Small intestine (tissue), 7 donors: Measurements from ENCODE around the gene MYO10. TPM values are rescaled to one million over a fixed set of nuclear protein-coding genes. Genes with fewer than 3 reads are reported as not detected.

Experiments used
- DNase-seq, 2 donors: peaks; one replicate each; pipeline versions ENCODE4 v3.0.0 to v3.0.0-alpha.2; 2013
- FAIRE-seq: peaks from 2 replicates; lab custom pipeline; 2012; peaks lifted over from hg19 to GRCh38; lab: Jason Lieb, UNC
- H3K27ac ChIP-seq, 3 donors: one replicate each; pipeline ENCODE4 v1.5.1; 2013; ENCODE audit warnings: low read length in 2 of 3, mild to moderate bottlenecking in 2 of 3, control low read depth in 1 of 3, inconsistent platforms in 1 of 3, low read depth in 1 of 3, moderate library complexity in 1 of 3
- H3K27me3 ChIP-seq, 3 donors: one replicate each; pipeline ENCODE4 v1.6.1; 2013; ENCODE audit warnings: low read length in 3 of 3, inconsistent platforms in 1 of 3; ENCODE audit not compliant: control insufficient read depth in 3 of 3, insufficient read depth in 3 of 3
- H3K36me3 ChIP-seq, 3 donors: one replicate each; pipeline ENCODE4 v1.6.1; 2013; ENCODE audit warnings: low read length in 3 of 3, inconsistent platforms in 1 of 3, low read depth in 1 of 3, mild to moderate bottlenecking in 1 of 3, moderate library complexity in 1 of 3; ENCODE audit not compliant: control insufficient read depth in 3 of 3, insufficient read depth in 2 of 3
- H3K4me1 ChIP-seq, 3 donors: one replicate each; pipeline ENCODE4 v1.6.1; 2013; ENCODE audit warnings: low read length in 2 of 3, inconsistent platforms in 1 of 3, low read depth in 1 of 3, mild to moderate bottlenecking in 1 of 3, moderate library complexity in 1 of 3; ENCODE audit not compliant: control insufficient read depth in 3 of 3, insufficient read depth in 2 of 3
- H3K4me3 ChIP-seq, 3 donors: one replicate each; pipeline ENCODE4 v1.5.1; 2013; ENCODE audit warnings: low read length in 3 of 3, control low read depth in 1 of 3, inconsistent platforms in 1 of 3, low read depth in 1 of 3, mild to moderate bottlenecking in 1 of 3, moderate library complexity in 1 of 3
- H3K9me3 ChIP-seq, 2 donors: one replicate each; pipeline ENCODE4 v1.6.1; 2013; ENCODE audit warnings: low read depth in 1 of 2, low read length in 1 of 2; ENCODE audit not compliant: control insufficient read depth in 2 of 2, insufficient read depth in 1 of 2
- WGBS, 3 donors: extraction: QIAGEN DNeasy Blood & Tissue Kit; methylation state at CpG; one replicate each; pipeline ENCODE4 v1.1.7; 2013; 5-methylcytosine and 5-hydroxymethylcytosine counted together
- polyA plus RNA-seq, 4 donors: library from polyadenylated mRNA; stranded (reverse) in 3 of 4; unstranded in 1 of 4; fragments of 200-250 nt in 3 of 4; fragments of 120-200 nt in 1 of 4; gene quantifications; one replicate each; pipeline versions ENCODE4 v1.2.1 to v1.2.3, GENCODE V29; 2013
- donor health status: healthy with polysubstance abuse.
- donor health status: control.
- donor health status: control.
- donor health status: Bipolar disorder and iron deficiency.
- donor health status: healthy.

The MYO10 gene
- polyA plus RNA-seq, 4 donors: 10.3 to 36.5 (median 18.7) TPM

GRCh38 chr5:16819522-16820167, 116.4 kb downstream of the MYO10 start:
- no peaks in the 10 kb centered on the region for H3K27me3 ChIP-seq
- H3K36me3 ChIP-seq: peaks cover 0 to 2% (median 2%) of the 10 kb centered on the region in 3 donors
- no peaks in the 10 kb centered on the region for H3K9me3 ChIP-seq
- DNase-seq: no peak
- no peak for FAIRE-seq
- peaks cover 0 to 4% (median 2%) of the 10 kb centered on the region in 3 donors for H3K4me1 ChIP-seq
- WGBS, 3 donors: 77 to 83% (median 81%) methylated on average over 4 of the region's 4 CpGs
- no peak overlapping the region for H3K27ac ChIP-seq
- H3K4me3 ChIP-seq: no peak overlapping the region

- no peak overlapping the region for H3K27ac ChIP-seq
Measured at GRCh38 chr5:16815432-16815831, 120.7 kb downstream of the MYO10 start.

GRCh38 chr5:16812911-16813310, 123.2 kb downstream of the MYO10 start:
- DNase-seq (peak; percentile 57 to 62), FAIRE-seq (no peak)
- Histone ChIP-seq H3K27ac (no peak overlapping the region), H3K9me3 (no peaks in the 10 kb centered on the region), H3K4me1 (peaks cover 2 to 13% (median 4%) of the 10 kb centered on the region in 3 donors), H3K4me3 (no peak overlapping the region), H3K27me3 (no peaks in the 10 kb centered on the region), H3K36me3 (peaks cover 0 to 9% (median 2%) of the 10 kb centered on the region in 3 donors)
- 33 to 66% (median 37%) methylated on average over 4 of the region's 4 CpGs for WGBS, 3 donors

More at GRCh38 chr5:16815432-16815831, 120.7 kb downstream of the MYO10 start:
- Histone ChIP-seq H3K9me3 (no peaks in the 10 kb centered on the region), H3K36me3 (peaks cover 0 to 10% (median 2%) of the 10 kb centered on the region in 3 donors), H3K4me1 (peaks cover 0 to 13% (median 7%) of the 10 kb centered on the region in 3 donors), H3K27me3 (no peaks in the 10 kb centered on the region), H3K4me3 (no peak overlapping the region)
- WGBS, 3 donors: 31 to 51% (median 46%) methylated on average over 3 of the region's 3 CpGs
- DNase-seq: peak in 1 of 2 donors; percentile 25
- FAIRE-seq: no peak

- Histone ChIP-seq H3K4me3 (no peak overlapping the region), H3K27me3 (no peaks in the 10 kb centered on the region), H3K36me3 (peaks cover 0 to 8% (median 1%) of the 10 kb centered on the region in 3 donors), H3K4me1 (peaks cover 2 to 12% (median 4%) of the 10 kb centered on the region in 3 donors), H3K9me3 (no peaks in the 10 kb centered on the region), H3K27ac (peak overlapping the region in 2 of 3 donors; percentile 3 to 7)
- WGBS, 3 donors: 29 to 47% (median 30%) methylated on average over 3 of the region's 3 CpGs
- peak; percentile 61 to 70 for DNase-seq
- peak; percentile 30 for FAIRE-seq
Measured at GRCh38 chr5:16812448-16812847, 123.6 kb downstream of the MYO10 start.

- WGBS, 3 donors: 74 to 86% (median 85%) methylated on average over 9 of the region's 9 CpGs
- peak overlapping the region in 1 of 3 donors; percentile 7 for H3K27ac ChIP-seq
- H3K9me3 ChIP-seq: no peaks in the 10 kb centered on the region
- no peaks in the 10 kb centered on the region for H3K27me3 ChIP-seq
- peaks cover 0 to 8% (median 0%) of the 10 kb centered on the region in 3 donors for H3K36me3 ChIP-seq
- DNase-seq (no peak), FAIRE-seq (no peak)
- peaks cover 2 to 11% (median 4%) of the 10 kb centered on the region in 3 donors for H3K4me1 ChIP-seq
- no peak overlapping the region for H3K4me3 ChIP-seq
Measured at GRCh38 chr5:16810208-16810854, 125.8 kb downstream of the MYO10 start.

- WGBS, 3 donors: 40 to 52% (median 46%) methylated on average over 12 of the region's 12 CpGs
- H3K36me3 ChIP-seq: peaks cover 0 to 8% (median 0%) of the 10 kb centered on the region in 3 donors
- H3K27me3 ChIP-seq: no peaks in the 10 kb centered on the region
- H3K9me3 ChIP-seq: no peaks in the 10 kb centered on the region
- DNase-seq: peak in 1 of 2 donors; percentile 27
- peak overlapping the region in 1 of 3 donors; percentile 7 for H3K27ac ChIP-seq
- FAIRE-seq: no peak
- no peak overlapping the region for H3K4me3 ChIP-seq
- peaks cover 2 to 11% (median 4%) of the 10 kb centered on the region in 3 donors for H3K4me1 ChIP-seq
Measured at GRCh38 chr5:16809395-16810207, 126.5 kb downstream of the MYO10 start.

GRCh38 chr5:16809010-16809394, 127.1 kb downstream of the MYO10 start:
- H3K36me3 ChIP-seq: peaks cover 0 to 8% (median 0%) of the 10 kb centered on the region in 3 donors
- H3K27ac ChIP-seq: no peak overlapping the region
- WGBS, 3 donors: 85 to 90% (median 87%) methylated on average over 11 of the region's 11 CpGs
- DNase-seq (no peak), FAIRE-seq (no peak)
- H3K9me3 ChIP-seq: no peaks in the 10 kb centered on the region
- H3K27me3 ChIP-seq: no peaks in the 10 kb centered on the region
- H3K4me3 ChIP-seq: no peak overlapping the region
- H3K4me1 ChIP-seq: peaks cover 2 to 11% (median 4%) of the 10 kb centered on the region in 3 donors

GRCh38 chr5:16808021-16808420, 128.1 kb downstream of the MYO10 start:
- DNase-seq (no peak), FAIRE-seq (no peak)
- Histone ChIP-seq H3K27me3 (no peaks in the 10 kb centered on the region), H3K4me3 (no peak overlapping the region), H3K9me3 (no peaks in the 10 kb centered on the region), H3K27ac (no peak overlapping the region), H3K4me1 (peaks cover 2 to 6% (median 4%) of the 10 kb centered on the region in 3 donors), H3K36me3 (peaks cover 0 to 6% (median 0%) of the 10 kb centered on the region in 3 donors)
- 86 to 91% (median 91%) methylated on average over 7 of the region's 7 CpGs for WGBS, 3 donors
